GM12892 (cell line): ENCODE measurements around the gene FUT8.

Experiments used
- DNase-seq: peaks from one replicate; pipeline ENCODE4 v3.0.0; 2011; ENCODE audit not compliant: insufficient read length
- FAIRE-seq: peaks from 2 replicates; lab custom pipeline; 2011; peaks lifted over from hg19 to GRCh38; lab: Jason Lieb, UNC
- POLR2A ChIP-seq: IDR thresholded peaks from 2 replicates; pipeline ENCODE4 v1.6.1; 2011; ENCODE audit warnings: low read depth, low read length, control low read depth
- POLR2AphosphoS5 ChIP-seq: IDR thresholded peaks from 2 replicates; pipeline ENCODE4 v1.6.1; 2011; ENCODE audit warnings: low read depth, low read length, control low read depth
- TAF1 ChIP-seq: IDR thresholded peaks from 2 replicates; pipeline ENCODE4 v1.6.1; 2011; ENCODE audit warnings: low read depth, mild to moderate bottlenecking, control low read depth, low read length, borderline replicate concordance

The FUT8 gene

GRCh38 chr14:65772921-65773574 lies 360.5 kb downstream of the FUT8 start:
- no peak for FAIRE-seq
- TF ChIP-seq POLR2A: no peak
- no peak for TF ChIP-seq POLR2AphosphoS5
- no peak for TF ChIP-seq TAF1
- DNase-seq: no peak

DNA sequence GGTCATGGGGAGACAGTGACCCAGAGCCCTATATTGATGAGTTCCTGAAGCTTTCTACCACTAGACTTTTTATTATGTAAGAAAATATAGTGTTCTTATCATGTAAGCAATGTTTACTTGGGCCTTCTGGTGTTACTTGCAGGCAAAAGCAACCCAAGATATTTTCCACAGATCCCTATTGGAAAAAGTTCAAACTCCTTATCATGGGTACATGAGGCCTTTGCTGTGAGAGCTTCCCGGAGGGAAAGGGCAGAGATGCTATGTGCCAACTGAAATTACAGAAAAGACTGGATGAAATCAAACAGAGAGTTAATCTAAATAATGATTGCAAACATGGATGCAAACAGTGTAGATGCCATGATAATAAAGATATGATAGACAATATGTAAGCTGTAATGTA lies 361.5 kb downstream of the FUT8 start:
- no peak for FAIRE-seq
- no peak for DNase-seq
- TF ChIP-seq POLR2A: no peak
- TF ChIP-seq POLR2AphosphoS5: no peak
- TF ChIP-seq TAF1: no peak

GRCh38 chr14:65776193-65776852 lies 363.8 kb downstream of the FUT8 start:
- FAIRE-seq: no peak
- DNase-seq: no peak
- no peak for TF ChIP-seq TAF1
- TF ChIP-seq POLR2AphosphoS5: no peak
- no peak for TF ChIP-seq POLR2A

- FAIRE-seq: no peak
- DNase-seq: no peak
- TF ChIP-seq POLR2A: no peak
- no peak for TF ChIP-seq POLR2AphosphoS5
- TF ChIP-seq TAF1: no peak
Measured at GRCh38 chr14:65780566-65780965, 368.0 kb downstream of the FUT8 start.

DNA sequence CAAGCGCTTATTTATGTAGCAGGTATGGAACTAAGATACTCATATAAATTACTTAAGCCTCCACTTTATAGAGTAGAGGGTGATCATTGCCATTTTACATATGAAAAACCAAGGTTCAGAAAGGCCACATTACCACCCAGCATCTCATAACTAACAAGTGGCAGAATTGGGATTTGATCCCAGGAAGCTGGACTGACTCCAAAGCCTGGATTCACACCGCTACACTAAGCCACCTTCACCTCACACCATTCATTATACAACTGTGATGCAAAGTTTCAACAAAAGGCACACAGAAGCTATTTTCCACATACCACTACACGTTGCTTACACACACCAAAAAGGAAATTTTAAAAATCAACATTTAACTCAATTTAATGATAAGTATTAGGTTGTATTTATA lies 370.6 kb downstream of the FUT8 start:
- no peak for TF ChIP-seq POLR2AphosphoS5
- TF ChIP-seq POLR2A: no peak
- TF ChIP-seq TAF1: no peak
- FAIRE-seq: no peak
- no peak for DNase-seq

DNA sequence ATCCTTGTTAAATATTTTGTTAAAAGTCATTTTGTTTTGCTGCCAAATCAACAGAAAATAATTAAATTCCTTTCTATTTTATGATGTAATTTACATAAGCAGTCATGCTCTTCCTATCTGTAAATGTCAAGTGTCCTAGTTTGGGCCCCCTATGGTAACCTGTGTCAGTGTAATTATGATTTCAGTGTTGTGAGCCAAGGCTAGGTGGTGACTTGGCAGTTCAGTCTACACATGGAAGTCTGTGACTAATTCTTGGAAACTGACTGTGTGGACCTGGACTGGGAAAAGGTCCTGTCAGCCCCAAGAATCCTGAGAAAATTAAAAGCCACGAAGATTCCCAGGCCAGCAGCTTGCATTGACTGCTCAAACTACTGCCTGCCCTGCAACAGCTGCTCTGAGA lies 371.0 kb downstream of the FUT8 start:
- TF ChIP-seq POLR2A: no peak
- no peak for TF ChIP-seq POLR2AphosphoS5
- no peak for TF ChIP-seq TAF1
- no peak for FAIRE-seq
- DNase-seq: no peak

DNA sequence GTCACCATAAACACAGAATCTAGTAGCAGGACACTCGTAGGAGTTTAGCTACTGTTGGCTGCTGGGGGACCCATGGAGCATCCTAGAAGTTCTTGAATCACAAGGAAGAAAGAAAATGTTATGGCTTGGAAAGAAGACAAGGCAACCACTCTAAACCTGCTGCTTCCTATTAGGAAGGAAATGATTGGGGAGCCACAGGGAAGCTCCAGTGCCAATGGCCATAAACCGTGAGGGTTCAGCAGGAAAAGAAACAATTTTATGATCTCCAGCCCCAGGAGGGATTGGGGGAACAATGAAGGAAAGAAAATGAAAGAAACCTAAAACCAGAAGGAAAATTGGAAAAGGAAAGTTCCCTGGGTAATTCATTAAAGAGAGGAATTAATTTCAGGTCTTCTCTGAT lies 372.0 kb downstream of the FUT8 start:
- no peak for DNase-seq
- no peak for FAIRE-seq
- no peak for TF ChIP-seq POLR2AphosphoS5
- no peak for TF ChIP-seq TAF1
- no peak for TF ChIP-seq POLR2A

- no peak for DNase-seq
- TF ChIP-seq TAF1 (no peak), POLR2AphosphoS5 (no peak), POLR2A (no peak)
- no peak for FAIRE-seq
Measured at GRCh38 chr14:65787461-65787860, 374.9 kb downstream of the FUT8 start.

GRCh38 chr14:65788876-65789275 lies 376.3 kb downstream of the FUT8 start:
- FAIRE-seq (no peak), DNase-seq (no peak)
- no peak for TF ChIP-seq TAF1
- TF ChIP-seq POLR2A: no peak
- no peak for TF ChIP-seq POLR2AphosphoS5

GRCh38 chr14:65789363-65789762 lies 376.8 kb downstream of the FUT8 start:
- TF ChIP-seq TAF1 (no peak), POLR2A (no peak)
- FAIRE-seq: no peak
- no peak for DNase-seq

DNA sequence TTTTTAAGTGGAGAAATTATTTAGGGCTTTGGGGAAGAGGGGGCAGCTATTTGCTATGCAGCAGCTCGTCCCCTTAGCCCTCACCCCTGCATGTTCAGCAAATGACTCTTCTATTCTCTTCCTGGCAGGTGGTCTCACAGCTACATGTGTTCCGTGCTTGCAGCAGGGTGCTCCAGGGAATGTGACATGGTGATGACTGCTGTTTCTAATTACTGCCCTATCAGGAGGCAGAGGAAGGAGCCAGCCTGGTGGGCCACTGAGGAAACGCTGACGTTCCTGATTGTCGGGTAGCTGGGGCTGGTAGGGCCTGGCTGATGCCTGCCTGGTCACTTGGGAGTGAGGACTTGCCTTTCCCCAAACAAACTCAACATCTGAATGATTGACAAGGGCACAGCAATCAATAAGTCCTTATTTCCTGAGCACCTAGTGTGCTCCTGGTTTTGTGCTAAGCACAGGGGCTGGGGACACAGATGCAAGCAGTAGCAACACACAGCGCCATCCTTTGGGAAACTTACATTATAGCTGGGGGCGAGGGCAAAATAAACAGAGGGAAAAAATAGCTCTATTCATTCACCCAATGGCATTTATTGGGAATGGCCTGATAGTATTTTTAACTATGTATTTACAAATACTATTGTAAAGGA lies 377.8 kb downstream of the FUT8 start:
- TF ChIP-seq TAF1 (no peak), POLR2A (no peak), POLR2AphosphoS5 (no peak)
- FAIRE-seq: no peak
- no peak for DNase-seq
